PC-3 (cell line): ENCODE results near the gene RPAP2.

Experiments
- CTCF ChIP-seq: fragments of 300-600 bp; sonication (generic); conservative IDR thresholded peaks from 2 replicates; pipeline ENCODE4 v1.5.1; 2017; ENCODE audit warnings: antibody characterized with exemption, low read depth, mild to moderate bottlenecking, low read length
- EZH2 ChIP-seq: fragments of 300-600 bp; sonication (generic); IDR thresholded peaks from one replicate; pipeline ENCODE4 v1.6.1; 2017; ENCODE audit warnings: antibody characterized with exemption, mild to moderate bottlenecking, low read length; ENCODE audit not compliant: unreplicated experiment
- EZH2phosphoT487 ChIP-seq: fragments of 300-600 bp; sonication (generic); IDR thresholded peaks from 2 replicates; pipeline ENCODE4 v1.6.1; 2018; ENCODE audit warnings: mild to moderate bottlenecking, antibody characterized with exemption, low read length, borderline replicate concordance

GRCh38 chr1:92327794-92328193 is 28.9 kb downstream of the RPAP2 start:
- no peak for TF ChIP-seq CTCF
- TF ChIP-seq EZH2, result no peak
- no peak for TF ChIP-seq EZH2phosphoT487
